ENCODE measurements around the gene MYO1D. TPM values are rescaled to one million over a fixed set of nuclear protein-coding genes. Genes with fewer than 3 reads are reported as not detected.

Gene MYO1D
- total RNA-seq, 1 donor from 2014 or later, result 73.3 TPM

DNA sequence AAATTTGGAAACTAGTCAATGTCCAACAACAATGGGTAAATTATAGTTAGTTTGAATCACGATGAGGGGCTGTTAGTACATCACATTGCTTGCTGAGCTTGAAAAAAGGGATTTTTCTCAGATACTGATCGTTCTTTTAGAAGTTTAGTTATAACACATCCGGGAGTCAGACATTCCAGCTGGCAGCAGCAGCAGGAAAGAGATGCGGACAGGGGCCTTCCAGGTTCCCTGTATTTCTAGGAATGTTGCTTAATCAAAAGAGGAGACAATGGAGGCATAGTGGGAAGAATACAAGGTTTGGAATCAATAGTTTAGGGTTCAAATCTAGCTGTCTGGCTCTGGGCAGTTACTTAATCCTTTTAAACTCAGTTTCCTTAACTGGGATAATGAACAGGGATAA is 362.3 kb downstream of the MYO1D start:
- intact Hi-C loops (cut with DNase I), result no loop called here
- ATAC-seq (no peak), DNase-seq (no peak)
- TF ChIP-seq, protein P1, sequence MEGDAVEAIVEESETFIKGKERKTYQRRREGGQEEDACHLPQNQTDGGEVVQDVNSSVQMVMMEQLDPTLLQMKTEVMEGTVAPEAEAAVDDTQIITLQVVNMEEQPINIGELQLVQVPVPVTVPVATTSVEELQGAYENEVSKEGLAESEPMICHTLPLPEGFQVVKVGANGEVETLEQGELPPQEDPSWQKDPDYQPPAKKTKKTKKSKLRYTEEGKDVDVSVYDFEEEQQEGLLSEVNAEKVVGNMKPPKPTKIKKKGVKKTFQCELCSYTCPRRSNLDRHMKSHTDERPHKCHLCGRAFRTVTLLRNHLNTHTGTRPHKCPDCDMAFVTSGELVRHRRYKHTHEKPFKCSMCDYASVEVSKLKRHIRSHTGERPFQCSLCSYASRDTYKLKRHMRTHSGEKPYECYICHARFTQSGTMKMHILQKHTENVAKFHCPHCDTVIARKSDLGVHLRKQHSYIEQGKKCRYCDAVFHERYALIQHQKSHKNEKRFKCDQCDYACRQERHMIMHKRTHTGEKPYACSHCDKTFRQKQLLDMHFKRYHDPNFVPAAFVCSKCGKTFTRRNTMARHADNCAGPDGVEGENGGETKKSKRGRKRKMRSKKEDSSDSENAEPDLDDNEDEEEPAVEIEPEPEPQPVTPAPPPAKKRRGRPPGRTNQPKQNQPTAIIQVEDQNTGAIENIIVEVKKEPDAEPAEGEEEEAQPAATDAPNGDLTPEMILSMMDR (IDR thresholded peaks at IDR 0.05), result no peak
- Histone ChIP-seq H3K27ac (no peak overlapping the region), H3K27me3 (no peaks in the 10 kb centered on the region), H3K4me1 (peaks cover 7% of the 10 kb centered on the region), H3K36me3 (no peaks in the 10 kb centered on the region), H3K9me3 (no peaks in the 10 kb centered on the region), H3K4me3 (no peak overlapping the region)

DNA sequence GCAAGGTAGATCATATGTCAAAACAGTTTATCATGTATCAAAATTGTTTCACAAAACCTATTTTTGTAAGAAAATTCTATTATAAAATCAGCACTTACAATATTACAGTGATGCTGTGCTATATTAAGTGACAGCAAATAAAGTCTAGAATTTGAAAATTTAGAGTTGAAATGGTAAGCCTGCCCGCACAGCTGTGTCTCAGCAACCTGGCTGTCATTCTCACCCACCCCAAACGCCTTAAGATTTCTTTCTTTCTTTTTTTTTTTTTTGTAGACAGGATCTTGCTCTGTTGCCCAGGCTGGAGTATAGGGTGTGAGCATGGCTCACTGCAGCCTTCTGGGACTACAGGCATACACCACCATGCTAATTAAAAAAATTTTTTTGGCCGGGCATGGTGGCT is 363.3 kb downstream of the MYO1D start:
- no peaks in the 10 kb centered on the region for H3K27me3 ChIP-seq
- no peak overlapping the region for H3K27ac ChIP-seq
- TF ChIP-seq, protein P1 (IDR thresholded peaks at IDR 0.05), result no peak
- no peak overlapping the region for H3K4me3 ChIP-seq
- no peaks in the 10 kb centered on the region for H3K4me1 ChIP-seq
- H3K36me3 ChIP-seq, result no peaks in the 10 kb centered on the region
- H3K9me3 ChIP-seq, result no peaks in the 10 kb centered on the region
- ATAC-seq (no peak), DNase-seq (no peak)
- intact Hi-C loops (cut with DNase I), result no loop called here

DNA sequence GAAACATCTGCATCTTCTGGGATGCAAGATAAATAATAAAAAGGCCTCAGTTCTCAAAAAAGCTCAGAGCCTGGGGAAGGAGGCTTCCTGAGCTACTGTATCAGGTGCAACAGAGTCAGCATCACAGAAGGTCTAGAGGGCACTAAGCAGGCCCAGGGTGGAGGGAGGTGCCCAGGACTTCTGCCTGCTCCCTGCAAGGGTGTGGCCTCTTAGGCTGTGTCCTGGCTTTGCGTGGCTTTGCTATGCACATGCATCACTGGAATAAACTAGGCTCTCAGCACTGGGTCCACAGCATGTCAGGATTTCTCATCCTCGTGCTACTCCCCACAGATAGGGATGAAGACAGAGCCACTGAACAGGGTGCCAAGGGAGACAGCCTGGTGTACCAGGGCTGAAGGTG is 364.6 kb downstream of the MYO1D start:
- intact Hi-C loops (cut with DNase I), result no loop called here
- Histone ChIP-seq H3K4me3 (no peak overlapping the region), H3K27ac (no peak overlapping the region), H3K36me3 (no peaks in the 10 kb centered on the region), H3K27me3 (no peaks in the 10 kb centered on the region), H3K4me1 (no peaks in the 10 kb centered on the region), H3K9me3 (no peaks in the 10 kb centered on the region)
- DNase-seq (no peak), ATAC-seq (peak; percentile 22)
- TF ChIP-seq, protein P1 (IDR thresholded peaks at IDR 0.05), result no peak

DNA sequence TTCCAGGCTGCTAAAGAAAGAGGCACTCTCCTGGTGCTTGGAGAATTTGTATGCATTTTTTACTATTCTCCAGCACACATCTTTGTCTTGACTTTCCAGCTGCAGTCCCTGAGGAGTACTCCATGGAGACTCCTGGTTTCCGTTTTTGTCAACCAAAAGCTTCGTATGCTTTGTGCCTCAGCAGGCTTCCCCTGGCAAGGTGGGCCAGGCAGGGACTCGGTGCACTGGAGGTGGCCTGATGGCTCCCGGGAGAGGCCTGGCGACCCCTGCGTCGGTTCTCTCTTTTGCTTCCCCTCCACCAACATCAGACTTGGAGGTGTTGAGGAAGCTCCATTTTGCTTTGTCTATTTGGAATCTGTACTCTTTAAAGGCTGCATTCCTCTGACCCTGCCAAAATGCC is 366.5 kb downstream of the MYO1D start:
- Histone ChIP-seq H3K4me1 (no peaks in the 10 kb centered on the region), H3K27ac (no peak overlapping the region), H3K27me3 (no peaks in the 10 kb centered on the region), H3K36me3 (no peaks in the 10 kb centered on the region), H3K4me3 (no peak overlapping the region), H3K9me3 (no peaks in the 10 kb centered on the region)
- DNase-seq (no peak), ATAC-seq (no peak)
- TF ChIP-seq, protein P1 (IDR thresholded peaks at IDR 0.05), result no peak
- intact Hi-C loops (cut with DNase I), result no loop called here

DNA sequence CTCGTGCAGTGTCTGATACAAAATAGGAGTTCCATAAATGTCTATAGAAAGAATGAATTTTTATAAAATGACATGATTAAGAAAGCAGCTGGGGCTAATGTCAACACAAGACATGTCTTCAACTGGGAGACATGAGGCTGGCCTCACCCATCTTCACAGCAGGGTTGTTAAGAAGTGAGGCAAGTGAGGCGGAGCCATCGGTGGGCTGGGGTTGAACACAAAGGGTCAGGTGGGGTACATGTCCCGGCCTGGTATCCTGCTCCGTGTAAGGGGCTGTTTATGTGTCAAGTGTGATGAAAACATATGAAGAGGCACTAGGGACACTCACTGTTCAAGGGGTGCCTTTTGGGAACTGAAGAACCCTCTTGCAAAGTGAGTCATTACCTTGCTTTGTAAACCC is 368.0 kb downstream of the MYO1D start:
- Histone ChIP-seq H3K27ac (no peak overlapping the region), H3K36me3 (no peaks in the 10 kb centered on the region), H3K27me3 (no peaks in the 10 kb centered on the region), H3K4me3 (no peak overlapping the region), H3K9me3 (no peaks in the 10 kb centered on the region), H3K4me1 (peaks cover 10% of the 10 kb centered on the region)
- intact Hi-C loops (cut with DNase I), result no loop called here
- no peak for DNase-seq
- TF ChIP-seq, protein P1 (IDR thresholded peaks at IDR 0.05), result no peak
- ATAC-seq, result no peak

Measured in upper lobe of right lung (tissue), 1 donor.